ENCODE measurements around the gene CCDC15.

Gene CCDC15

GRCh38 chr11:124928942-124929665, 24.9 kb upstream of the CCDC15 start:
- Histone ChIP-seq H3K4me1 (ENCODE audit: control insufficient read depth, low read depth, low read length) (no peaks in the 10 kb centered on the region), H3K9me3 (ENCODE audit: control insufficient read depth, low read depth, low read length) (no peaks in the 10 kb centered on the region), H3K27me3 (ENCODE audit: control insufficient read depth, insufficient read depth, low read length) (peaks cover under 1% of the 10 kb centered on the region), H3K9ac (ENCODE audit: low read length) (no peak overlapping the region), H3K4me3 (ENCODE audit: low read length) (no peak overlapping the region), H3K27ac (ENCODE audit: low read length) (no peak overlapping the region), H3K36me3 (ENCODE audit: control insufficient read depth, low read depth, low read length) (no peaks in the 10 kb centered on the region)

GRCh38 chr11:124930799-124931198, 23.2 kb upstream of the CCDC15 start:
- Histone ChIP-seq H3K4me3 (ENCODE audit: low read length) (no peak overlapping the region), H3K9ac (ENCODE audit: low read length) (no peak overlapping the region), H3K36me3 (ENCODE audit: control insufficient read depth, low read depth, low read length) (no peaks in the 10 kb centered on the region), H3K9me3 (ENCODE audit: control insufficient read depth, low read depth, low read length) (no peaks in the 10 kb centered on the region), H3K27ac (ENCODE audit: low read length) (no peak overlapping the region), H3K4me1 (ENCODE audit: control insufficient read depth, low read depth, low read length) (no peaks in the 10 kb centered on the region), H3K27me3 (ENCODE audit: control insufficient read depth, insufficient read depth, low read length) (no peaks in the 10 kb centered on the region)

GRCh38 chr11:124934862-124935547, 19.0 kb upstream of the CCDC15 start:
- H3K27me3 ChIP-seq (ENCODE audit: control insufficient read depth, insufficient read depth, low read length) = peaks cover 16% of the 10 kb centered on the region
- no peaks in the 10 kb centered on the region for H3K36me3 ChIP-seq (ENCODE audit: control insufficient read depth, low read depth, low read length)
- H3K9ac ChIP-seq (ENCODE audit: low read length) = no peak overlapping the region
- no peak overlapping the region for H3K27ac ChIP-seq (ENCODE audit: low read length)
- no peak overlapping the region for H3K4me3 ChIP-seq (ENCODE audit: low read length)
- no peaks in the 10 kb centered on the region for H3K4me1 ChIP-seq (ENCODE audit: control insufficient read depth, low read depth, low read length)
- H3K9me3 ChIP-seq (ENCODE audit: control insufficient read depth, low read depth, low read length) = no peaks in the 10 kb centered on the region

GRCh38 chr11:124935548-124936514, 18.2 kb upstream of the CCDC15 start, which contains the start of gene HEPACAM:
Gene HEPACAM, minus strand, starts transcription at chr11:124936047. Its CDS starts 41 bp downstream, at chr11:124936006.
- H3K27ac ChIP-seq (ENCODE audit: low read length) = no peak within 1 kb of the TSS
- H3K4me3 ChIP-seq (ENCODE audit: low read length) = no peak within 1 kb of the TSS
- no peaks in the 10 kb centered on the region for H3K36me3 ChIP-seq (ENCODE audit: control insufficient read depth, low read depth, low read length)
- H3K9me3 ChIP-seq (ENCODE audit: control insufficient read depth, low read depth, low read length) = no peaks in the 10 kb centered on the region
- H3K4me1 ChIP-seq (ENCODE audit: control insufficient read depth, low read depth, low read length) = no peaks in the 10 kb centered on the region
- H3K9ac ChIP-seq (ENCODE audit: low read length) = no peak within 1 kb of the TSS
- H3K27me3 ChIP-seq (ENCODE audit: control insufficient read depth, insufficient read depth, low read length) = peaks cover 16% of the 10 kb centered on the region

GRCh38 chr11:124937336-124937935, 16.6 kb upstream of the CCDC15 start:
- H3K4me1 ChIP-seq (ENCODE audit: control insufficient read depth, low read depth, low read length) = no peaks in the 10 kb centered on the region
- H3K36me3 ChIP-seq (ENCODE audit: control insufficient read depth, low read depth, low read length) = no peaks in the 10 kb centered on the region
- no peaks in the 10 kb centered on the region for H3K9me3 ChIP-seq (ENCODE audit: control insufficient read depth, low read depth, low read length)
- no peak overlapping the region for H3K27ac ChIP-seq (ENCODE audit: low read length)
- peaks cover 16% of the 10 kb centered on the region for H3K27me3 ChIP-seq (ENCODE audit: control insufficient read depth, insufficient read depth, low read length)
- no peak overlapping the region for H3K4me3 ChIP-seq (ENCODE audit: low read length)
- H3K9ac ChIP-seq (ENCODE audit: low read length) = no peak overlapping the region

- no peak overlapping the region for H3K27ac ChIP-seq (ENCODE audit: low read length)
- peaks cover 16% of the 10 kb centered on the region for H3K27me3 ChIP-seq (ENCODE audit: control insufficient read depth, insufficient read depth, low read length)
- H3K9me3 ChIP-seq (ENCODE audit: control insufficient read depth, low read depth, low read length) = no peaks in the 10 kb centered on the region
- no peak overlapping the region for H3K9ac ChIP-seq (ENCODE audit: low read length)
- no peak overlapping the region for H3K4me3 ChIP-seq (ENCODE audit: low read length)
- no peaks in the 10 kb centered on the region for H3K4me1 ChIP-seq (ENCODE audit: control insufficient read depth, low read depth, low read length)
- no peaks in the 10 kb centered on the region for H3K36me3 ChIP-seq (ENCODE audit: control insufficient read depth, low read depth, low read length)
Observed at GRCh38 chr11:124938206-124938765, 15.7 kb upstream of the CCDC15 start.

- peaks cover 16% of the 10 kb centered on the region for H3K27me3 ChIP-seq (ENCODE audit: control insufficient read depth, insufficient read depth, low read length)
- no peak overlapping the region for H3K9ac ChIP-seq (ENCODE audit: low read length)
- H3K4me1 ChIP-seq (ENCODE audit: control insufficient read depth, low read depth, low read length) = no peaks in the 10 kb centered on the region
- no peaks in the 10 kb centered on the region for H3K9me3 ChIP-seq (ENCODE audit: control insufficient read depth, low read depth, low read length)
- H3K36me3 ChIP-seq (ENCODE audit: control insufficient read depth, low read depth, low read length) = no peaks in the 10 kb centered on the region
- H3K27ac ChIP-seq (ENCODE audit: low read length) = no peak overlapping the region
- H3K4me3 ChIP-seq (ENCODE audit: low read length) = no peak overlapping the region
Observed at GRCh38 chr11:124938970-124939369, 15.0 kb upstream of the CCDC15 start.

GRCh38 chr11:124941703-124942102, 12.3 kb upstream of the CCDC15 start:
- Histone ChIP-seq H3K9ac (ENCODE audit: low read length) (no peak overlapping the region), H3K27me3 (ENCODE audit: control insufficient read depth, insufficient read depth, low read length) (peaks cover 8% of the 10 kb centered on the region), H3K4me3 (ENCODE audit: low read length) (no peak overlapping the region), H3K4me1 (ENCODE audit: control insufficient read depth, low read depth, low read length) (no peaks in the 10 kb centered on the region), H3K27ac (ENCODE audit: low read length) (no peak overlapping the region), H3K36me3 (ENCODE audit: control insufficient read depth, low read depth, low read length) (no peaks in the 10 kb centered on the region), H3K9me3 (ENCODE audit: control insufficient read depth, low read depth, low read length) (no peaks in the 10 kb centered on the region)

GRCh38 chr11:124942466-124943253, 11.3 kb upstream of the CCDC15 start:
- Histone ChIP-seq H3K27me3 (ENCODE audit: control insufficient read depth, insufficient read depth, low read length) (no peaks in the 10 kb centered on the region), H3K9ac (ENCODE audit: low read length) (no peak overlapping the region), H3K9me3 (ENCODE audit: control insufficient read depth, low read depth, low read length) (no peaks in the 10 kb centered on the region), H3K4me3 (ENCODE audit: low read length) (no peak overlapping the region), H3K36me3 (ENCODE audit: control insufficient read depth, low read depth, low read length) (no peaks in the 10 kb centered on the region), H3K4me1 (ENCODE audit: control insufficient read depth, low read depth, low read length) (no peaks in the 10 kb centered on the region), H3K27ac (ENCODE audit: low read length) (no peak overlapping the region)

GRCh38 chr11:124943254-124943616, 10.8 kb upstream of the CCDC15 start:
- Histone ChIP-seq H3K27me3 (ENCODE audit: control insufficient read depth, insufficient read depth, low read length) (no peaks in the 10 kb centered on the region), H3K4me3 (ENCODE audit: low read length) (no peak overlapping the region), H3K4me1 (ENCODE audit: control insufficient read depth, low read depth, low read length) (no peaks in the 10 kb centered on the region), H3K27ac (ENCODE audit: low read length) (no peak overlapping the region), H3K9me3 (ENCODE audit: control insufficient read depth, low read depth, low read length) (no peaks in the 10 kb centered on the region), H3K36me3 (ENCODE audit: control insufficient read depth, low read depth, low read length) (no peaks in the 10 kb centered on the region), H3K9ac (ENCODE audit: low read length) (no peak overlapping the region)

Data from iPS-18a (cell line).